ENCODE measurements around the gene MMP21.

DNA sequence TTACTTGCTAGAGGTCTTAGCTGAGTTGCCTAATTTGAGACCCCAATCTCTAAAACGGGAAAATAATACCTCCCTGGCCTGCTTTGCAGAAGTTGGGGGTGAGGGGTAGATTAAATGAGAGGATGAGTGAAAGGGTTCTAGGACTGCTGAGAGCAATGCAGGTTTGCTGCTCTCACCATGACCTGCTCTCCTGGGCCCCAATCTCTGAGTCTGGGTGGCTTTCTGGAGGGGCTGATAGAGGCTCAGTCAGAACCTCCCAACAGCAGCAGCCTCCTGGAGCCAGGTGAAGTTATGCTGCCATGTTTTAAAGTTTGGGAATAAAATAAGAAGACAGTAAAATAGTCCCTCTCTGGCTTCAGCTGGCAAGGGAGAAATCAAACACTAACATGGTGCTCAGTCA, 40.1 kb upstream of the MMP21 start:
- TF ChIP-seq, protein P1, sequence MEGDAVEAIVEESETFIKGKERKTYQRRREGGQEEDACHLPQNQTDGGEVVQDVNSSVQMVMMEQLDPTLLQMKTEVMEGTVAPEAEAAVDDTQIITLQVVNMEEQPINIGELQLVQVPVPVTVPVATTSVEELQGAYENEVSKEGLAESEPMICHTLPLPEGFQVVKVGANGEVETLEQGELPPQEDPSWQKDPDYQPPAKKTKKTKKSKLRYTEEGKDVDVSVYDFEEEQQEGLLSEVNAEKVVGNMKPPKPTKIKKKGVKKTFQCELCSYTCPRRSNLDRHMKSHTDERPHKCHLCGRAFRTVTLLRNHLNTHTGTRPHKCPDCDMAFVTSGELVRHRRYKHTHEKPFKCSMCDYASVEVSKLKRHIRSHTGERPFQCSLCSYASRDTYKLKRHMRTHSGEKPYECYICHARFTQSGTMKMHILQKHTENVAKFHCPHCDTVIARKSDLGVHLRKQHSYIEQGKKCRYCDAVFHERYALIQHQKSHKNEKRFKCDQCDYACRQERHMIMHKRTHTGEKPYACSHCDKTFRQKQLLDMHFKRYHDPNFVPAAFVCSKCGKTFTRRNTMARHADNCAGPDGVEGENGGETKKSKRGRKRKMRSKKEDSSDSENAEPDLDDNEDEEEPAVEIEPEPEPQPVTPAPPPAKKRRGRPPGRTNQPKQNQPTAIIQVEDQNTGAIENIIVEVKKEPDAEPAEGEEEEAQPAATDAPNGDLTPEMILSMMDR (conservative IDR thresholded peaks at IDR 0.05 in 1 of 2, IDR thresholded peaks at IDR 0.05 in 1 of 2; ENCODE audit: low read depth in 1 of 2, low read length in 2 of 2): no peak
- TF ChIP-seq EZH2 (IDR thresholded peaks at IDR 0.05; ENCODE audit: low read length, missing control alignments): no peak
